GM23338 (cell line): ENCODE results near the gene RNF4. TPM values are rescaled to one million over a fixed set of nuclear protein-coding genes. Genes with fewer than 3 reads are reported as not detected.

Experiments
- ATAC-seq: fragments of 200-7000 bp; cut with Tn5 transposase; 3 replicates; pipeline ENCODE4 v1.9.1; 2020
- DNase-seq: peaks from one replicate; pipeline ENCODE4 v3.0.0-alpha.2; 2015; ENCODE audit warnings: low spot score
- H2AFZ ChIP-seq: fragments of 200-600 bp; sonication (generic); 2 replicates; pipeline ENCODE4 v1.8.0; 2016; ENCODE audit warnings: antibody characterized with exemption, mild to moderate bottlenecking, moderate library complexity
- H3F3A ChIP-seq: fragments of 200-600 bp; sonication (generic); replicated peaks from 2 replicates; pipeline ENCODE4 v1.8.0; 2017; ENCODE audit warnings: antibody characterized with exemption, mixed run types, low read depth
- H3K27ac ChIP-seq: fragments of 200-600 bp; sonication (generic); 2 replicates; pipeline ENCODE4 v1.6.1; 2016; ENCODE audit warnings: low read depth
- H3K27me3 ChIP-seq: fragments of 200-600 bp; sonication (generic); 2 replicates; pipeline ENCODE4 v1.8.0; 2016; ENCODE audit warnings: mild to moderate bottlenecking, mixed run types, moderate library complexity; ENCODE audit not compliant: insufficient read depth
- H3K36me3 ChIP-seq: fragments of 200-600 bp; sonication (generic); 2 replicates; pipeline ENCODE4 v1.8.0; 2016; ENCODE audit warnings: mild to moderate bottlenecking; ENCODE audit not compliant: insufficient read depth
- H3K4me1 ChIP-seq: fragments of 200-600 bp; sonication (generic); 2 replicates; pipeline ENCODE4 v1.8.0; 2016; ENCODE audit warnings: mild to moderate bottlenecking, moderate library complexity; ENCODE audit not compliant: insufficient read depth
- H3K4me2 ChIP-seq: fragments of 200-600 bp; sonication (generic); 2 replicates; pipeline ENCODE4 v1.7.1; 2017; ENCODE audit warnings: mixed run types
- H3K4me3 ChIP-seq: fragments of 200-600 bp; sonication (generic); 2 replicates; pipeline ENCODE4 v1.6.1; 2016; ENCODE audit warnings: mixed run types
- H3K79me2 ChIP-seq: fragments of 200-600 bp; sonication (generic); replicated peaks from 2 replicates; pipeline ENCODE4 v1.8.0; 2017; ENCODE audit warnings: mild to moderate bottlenecking; ENCODE audit not compliant: insufficient read depth
- H3K9me2 ChIP-seq: fragments of 200-600 bp; sonication (generic); 2 replicates; pipeline ENCODE4 v1.8.0; 2017; ENCODE audit not compliant: insufficient read depth
- H4K20me1 ChIP-seq: fragments of 200-600 bp; sonication (generic); replicated peaks from 2 replicates; pipeline ENCODE4 v1.8.0; 2017; ENCODE audit warnings: mild to moderate bottlenecking; ENCODE audit not compliant: insufficient read depth
- H3K27ac Mint-ChIP-seq: 2 replicates; pipeline ENCODE4 v1.8.0; 2020; ENCODE audit warnings: inconsistent platforms, mild to moderate bottlenecking, moderate library complexity, mixed read lengths
- H3K27me3 Mint-ChIP-seq: 3 replicates; pipeline ENCODE4 v1.8.0; 2022; ENCODE audit warnings: low read depth, mild to moderate bottlenecking, moderate library complexity, mixed read lengths, inconsistent platforms; ENCODE audit not compliant: insufficient read depth, poor library complexity
- H3K36me3 Mint-ChIP-seq: 3 replicates; pipeline ENCODE4 v1.8.0; 2021; ENCODE audit warnings: low read depth, mild to moderate bottlenecking, inconsistent platforms, moderate library complexity, mixed read lengths
- H3K4me1 Mint-ChIP-seq: 3 replicates; pipeline ENCODE4 v1.8.0; 2020; ENCODE audit warnings: mild to moderate bottlenecking, inconsistent platforms, mixed read lengths
- H3K4me3 Mint-ChIP-seq: 3 replicates; pipeline ENCODE4 v1.8.0; 2021; ENCODE audit warnings: moderate library complexity, mild to moderate bottlenecking, inconsistent platforms, mixed read lengths
- H3K9me3 Mint-ChIP-seq: 3 replicates; pipeline ENCODE4 v1.8.0; 2020; ENCODE audit warnings: moderate library complexity, mild to moderate bottlenecking, inconsistent platforms, mixed read lengths
- EZH2 ChIP-seq: fragments of 200-600 bp; sonication (generic); IDR thresholded peaks from one replicate; pipeline ENCODE4 v1.8.0; 2017; ENCODE audit warnings: antibody characterized with exemption, mild to moderate bottlenecking, low read depth; ENCODE audit not compliant: unreplicated experiment
- EZH2phosphoT487 ChIP-seq: fragments of 200-600 bp; sonication (generic); IDR thresholded peaks from one replicate; pipeline ENCODE4 v1.8.1; 2018; ENCODE audit warnings: antibody characterized with exemption; ENCODE audit not compliant: unreplicated experiment
- NANOG ChIP-seq: IDR thresholded peaks from 2 replicates; pipeline ENCODE4 v1.6.1; 2016; ENCODE audit warnings: antibody characterized with exemption, borderline replicate concordance
- POLR2AphosphoS5 ChIP-seq: IDR thresholded peaks from 2 replicates; pipeline ENCODE4 v1.6.1; 2016; ENCODE audit warnings: antibody characterized with exemption, low read depth
- STAT1 ChIP-seq: IDR thresholded peaks from one replicate; pipeline ENCODE4 v1.6.1; 2016; ENCODE audit warnings: antibody characterized with exemption; ENCODE audit not compliant: unreplicated experiment
- ZNF114 ChIP-seq: fragments of 250-450 bp; sonication (Bioruptor Pico); IDR thresholded peaks from 2 replicates; pipeline ENCODE4 v1.5.0; 2020; ENCODE audit warnings: mild to moderate bottlenecking, moderate library complexity
- polyA plus RNA-seq: library from polyadenylated mRNA; unstranded; fragments of >200 nt; fragmentation: Nextera tagmentation; extraction: Ambion mirVana; gene quantifications from 2 replicates; pipeline ENCODE4 v1.2.1, GENCODE V29; 2016
- total RNA-seq: library from RNA; depleted of rRNA; stranded (reverse); fragments of >200 nt; shearing (Covaris generic); gene quantifications from 2 replicates; pipeline ENCODE4 v1.2.3, GENCODE V29; 2014
- TF ChIP-seq, protein P1 (sequence below): fragments of 250-450 bp; sonication (Bioruptor Pico); IDR thresholded peaks from 2 replicates; pipeline ENCODE4 v1.5.0; 2020; ENCODE audit warnings: mild to moderate bottlenecking, moderate library complexity
- TF ChIP-seq, protein P2 (sequence below): IDR thresholded peaks from 2 replicates; pipeline ENCODE4 v1.6.1; 2016; ENCODE audit warnings: antibody characterized with exemption

RNF4 gene
- total and polyA plus RNA-seq, 2 experiments from 2014 or later, result 47.7 to 77.2 TPM

DNA sequence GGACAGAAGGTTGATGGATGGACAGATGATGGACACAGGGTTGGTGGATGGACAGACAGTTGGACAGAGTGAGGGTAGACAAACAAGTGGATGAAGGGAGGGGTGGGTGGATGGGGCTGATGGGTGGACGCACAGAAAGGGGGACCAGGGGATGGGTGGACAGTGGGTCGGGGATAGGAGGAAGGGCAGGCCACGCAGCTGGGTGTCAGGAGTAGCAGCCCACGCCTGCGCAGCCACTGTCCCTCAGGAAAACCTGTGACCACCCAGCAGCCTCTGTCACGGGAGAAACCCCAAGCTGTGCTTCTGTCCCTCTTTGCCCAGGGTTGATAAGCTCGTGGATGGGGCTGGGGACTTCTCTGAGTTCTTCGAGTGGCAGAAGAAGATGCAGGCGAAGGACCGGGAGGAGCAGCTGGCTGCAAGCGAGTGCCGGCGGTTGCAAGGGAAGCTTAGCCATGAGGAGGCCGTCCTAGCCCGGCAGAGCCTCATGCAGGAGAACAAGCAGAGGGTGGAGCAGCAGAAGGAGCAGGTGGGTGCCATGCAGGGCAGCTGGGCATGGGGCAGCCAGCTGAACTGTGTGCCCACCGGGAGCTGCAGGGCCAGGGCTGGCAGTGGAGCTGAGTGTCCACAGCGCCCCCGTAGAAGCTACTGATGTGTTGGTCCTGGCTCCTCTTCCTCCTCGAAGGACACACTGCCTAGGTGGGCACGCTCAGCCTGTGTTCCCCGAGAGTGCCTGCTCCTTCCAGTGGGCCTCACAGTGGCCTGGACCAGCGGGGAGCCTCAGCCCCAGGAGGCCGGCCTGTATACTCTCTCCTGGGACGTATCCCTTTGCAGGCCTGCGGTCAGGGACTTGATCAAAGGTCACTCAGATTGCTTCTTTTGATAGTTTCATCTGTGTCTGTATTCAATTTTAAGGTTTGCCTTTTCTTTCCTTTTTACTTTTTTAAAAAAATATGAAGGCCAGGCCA lies 16.8 kb upstream of the RNF4 start (continued):
- TF ChIP-seq, protein P1, sequence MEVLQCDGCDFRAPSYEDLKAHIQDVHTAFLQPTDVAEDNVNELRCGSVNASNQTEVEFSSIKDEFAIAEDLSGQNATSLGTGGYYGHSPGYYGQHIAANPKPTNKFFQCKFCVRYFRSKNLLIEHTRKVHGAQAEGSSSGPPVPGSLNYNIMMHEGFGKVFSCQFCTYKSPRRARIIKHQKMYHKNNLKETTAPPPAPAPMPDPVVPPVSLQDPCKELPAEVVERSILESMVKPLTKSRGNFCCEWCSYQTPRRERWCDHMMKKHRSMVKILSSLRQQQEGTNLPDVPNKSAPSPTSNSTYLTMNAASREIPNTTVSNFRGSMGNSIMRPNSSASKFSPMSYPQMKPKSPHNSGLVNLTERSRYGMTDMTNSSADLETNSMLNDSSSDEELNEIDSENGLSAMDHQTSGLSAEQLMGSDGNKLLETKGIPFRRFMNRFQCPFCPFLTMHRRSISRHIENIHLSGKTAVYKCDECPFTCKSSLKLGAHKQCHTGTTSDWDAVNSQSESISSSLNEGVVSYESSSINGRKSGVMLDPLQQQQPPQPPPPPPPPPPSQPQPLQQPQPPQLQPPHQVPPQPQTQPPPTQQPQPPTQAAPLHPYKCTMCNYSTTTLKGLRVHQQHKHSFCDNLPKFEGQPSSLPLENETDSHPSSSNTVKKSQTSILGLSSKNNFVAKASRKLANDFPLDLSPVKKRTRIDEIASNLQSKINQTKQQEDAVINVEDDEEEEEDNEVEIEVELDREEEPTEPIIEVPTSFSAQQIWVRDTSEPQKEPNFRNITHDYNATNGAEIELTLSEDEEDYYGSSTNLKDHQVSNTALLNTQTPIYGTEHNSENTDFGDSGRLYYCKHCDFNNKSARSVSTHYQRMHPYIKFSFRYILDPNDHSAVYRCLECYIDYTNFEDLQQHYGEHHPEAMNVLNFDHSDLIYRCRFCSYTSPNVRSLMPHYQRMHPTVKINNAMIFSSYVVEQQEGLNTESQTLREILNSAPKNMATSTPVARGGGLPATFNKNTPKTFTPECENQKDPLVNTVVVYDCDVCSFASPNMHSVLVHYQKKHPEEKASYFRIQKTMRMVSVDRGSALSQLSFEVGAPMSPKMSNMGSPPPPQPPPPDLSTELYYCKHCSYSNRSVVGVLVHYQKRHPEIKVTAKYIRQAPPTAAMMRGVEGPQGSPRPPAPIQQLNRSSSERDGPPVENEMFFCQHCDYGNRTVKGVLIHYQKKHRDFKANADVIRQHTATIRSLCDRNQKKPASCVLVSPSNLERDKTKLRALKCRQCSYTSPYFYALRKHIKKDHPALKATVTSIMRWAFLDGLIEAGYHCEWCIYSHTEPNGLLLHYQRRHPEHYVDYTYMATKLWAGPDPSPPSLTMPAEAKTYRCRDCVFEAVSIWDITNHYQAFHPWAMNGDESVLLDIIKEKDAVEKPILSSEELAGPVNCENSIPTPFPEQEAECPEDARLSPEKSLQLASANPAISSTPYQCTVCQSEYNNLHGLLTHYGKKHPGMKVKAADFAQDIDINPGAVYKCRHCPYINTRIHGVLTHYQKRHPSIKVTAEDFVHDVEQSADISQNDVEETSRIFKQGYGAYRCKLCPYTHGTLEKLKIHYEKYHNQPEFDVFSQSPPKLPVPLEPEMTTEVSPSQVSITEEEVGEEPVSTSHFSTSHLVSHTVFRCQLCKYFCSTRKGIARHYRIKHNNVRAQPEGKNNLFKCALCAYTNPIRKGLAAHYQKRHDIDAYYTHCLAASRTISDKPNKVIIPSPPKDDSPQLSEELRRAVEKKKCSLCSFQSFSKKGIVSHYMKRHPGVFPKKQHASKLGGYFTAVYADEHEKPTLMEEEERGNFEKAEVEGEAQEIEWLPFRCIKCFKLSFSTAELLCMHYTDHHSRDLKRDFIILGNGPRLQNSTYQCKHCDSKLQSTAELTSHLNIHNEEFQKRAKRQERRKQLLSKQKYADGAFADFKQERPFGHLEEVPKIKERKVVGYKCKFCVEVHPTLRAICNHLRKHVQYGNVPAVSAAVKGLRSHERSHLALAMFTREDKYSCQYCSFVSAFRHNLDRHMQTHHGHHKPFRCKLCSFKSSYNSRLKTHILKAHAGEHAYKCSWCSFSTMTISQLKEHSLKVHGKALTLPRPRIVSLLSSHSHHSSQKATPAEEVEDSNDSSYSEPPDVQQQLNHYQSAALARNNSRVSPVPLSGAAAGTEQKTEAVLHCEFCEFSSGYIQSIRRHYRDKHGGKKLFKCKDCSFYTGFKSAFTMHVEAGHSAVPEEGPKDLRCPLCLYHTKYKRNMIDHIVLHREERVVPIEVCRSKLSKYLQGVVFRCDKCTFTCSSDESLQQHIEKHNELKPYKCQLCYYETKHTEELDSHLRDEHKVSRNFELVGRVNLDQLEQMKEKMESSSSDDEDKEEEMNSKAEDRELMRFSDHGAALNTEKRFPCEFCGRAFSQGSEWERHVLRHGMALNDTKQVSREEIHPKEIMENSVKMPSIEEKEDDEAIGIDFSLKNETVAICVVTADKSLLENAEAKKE, result no peak
- TF ChIP-seq EZH2phosphoT487 (no peak), POLR2AphosphoS5 (no peak), ZNF114 (CRISPR knock-in tag) (no peak), STAT1 (no peak), EZH2 (no peak)

DNA sequence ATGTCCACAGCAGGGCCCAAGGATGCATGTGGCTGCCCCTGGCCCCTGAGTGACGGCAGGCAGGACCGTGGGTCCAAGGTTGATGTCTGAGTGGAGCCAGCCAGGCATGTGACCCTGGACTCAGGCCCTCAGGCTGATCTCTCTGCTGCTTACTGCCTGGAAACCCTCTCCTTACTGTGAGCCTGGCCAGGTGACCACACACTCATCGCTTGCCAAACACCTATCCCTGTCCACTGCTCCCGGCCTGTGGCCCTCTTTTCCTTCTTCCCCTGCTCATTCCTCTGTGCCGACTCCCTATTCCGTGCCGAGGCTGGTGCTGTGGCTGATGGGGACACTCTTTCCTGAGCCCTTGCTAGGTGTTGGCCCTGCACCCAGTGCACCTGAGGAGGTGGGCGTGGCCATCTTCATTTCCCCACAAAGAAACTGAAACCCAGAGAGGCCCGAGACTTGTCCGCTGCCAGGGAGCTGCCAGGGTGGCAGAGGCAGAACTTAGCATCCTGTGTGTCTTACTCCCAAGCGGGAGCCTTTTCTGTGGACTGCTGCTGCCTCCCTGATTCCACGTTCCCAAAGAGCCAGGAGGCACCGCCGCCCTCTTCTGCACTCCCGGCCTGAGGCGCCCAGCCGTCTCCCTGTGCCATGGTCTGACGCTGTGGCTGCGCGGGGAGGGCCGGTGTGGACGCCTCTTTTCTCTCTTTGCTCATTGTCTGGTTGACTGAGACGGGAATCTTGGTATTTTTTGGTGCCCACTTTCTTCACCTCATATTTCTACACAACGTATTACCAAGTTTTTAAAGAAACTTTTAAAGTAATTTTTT lies 11.2 kb upstream of the RNF4 start:
- Histone ChIP-seq H3K36me3 (no peaks in the 10 kb centered on the region), H3K4me1 (no peaks in the 10 kb centered on the region), H3K9me2 (no peaks in the 10 kb centered on the region), H3K4me2 (no peak overlapping the region), H3K27me3 (peaks cover 16% of the 10 kb centered on the region), H3K4me3 (no peak overlapping the region), H2AFZ (no peak overlapping the region), H3K27ac (no peak overlapping the region), H3F3A (0 out of 2 replicates have a peak, but pooled peaks cover 3% of the 10 kb centered on the region), H3K79me2 (no peaks in the 10 kb centered on the region), H4K20me1 (no peaks in the 10 kb centered on the region)
- Mint-ChIP-seq H3K27me3 (peaks cover 26% of the 10 kb centered on the region), H3K4me3 (no peak overlapping the region), H3K4me1 (peaks cover 6% of the 10 kb centered on the region), H3K9me3 (no peaks in the 10 kb centered on the region), H3K27ac (no peak overlapping the region), H3K36me3 (no peaks in the 10 kb centered on the region; the same call in 2 of the 3 replicates)
- ATAC-seq, result no peak
- DNase-seq, result no peak
- TF ChIP-seq, protein P2, sequence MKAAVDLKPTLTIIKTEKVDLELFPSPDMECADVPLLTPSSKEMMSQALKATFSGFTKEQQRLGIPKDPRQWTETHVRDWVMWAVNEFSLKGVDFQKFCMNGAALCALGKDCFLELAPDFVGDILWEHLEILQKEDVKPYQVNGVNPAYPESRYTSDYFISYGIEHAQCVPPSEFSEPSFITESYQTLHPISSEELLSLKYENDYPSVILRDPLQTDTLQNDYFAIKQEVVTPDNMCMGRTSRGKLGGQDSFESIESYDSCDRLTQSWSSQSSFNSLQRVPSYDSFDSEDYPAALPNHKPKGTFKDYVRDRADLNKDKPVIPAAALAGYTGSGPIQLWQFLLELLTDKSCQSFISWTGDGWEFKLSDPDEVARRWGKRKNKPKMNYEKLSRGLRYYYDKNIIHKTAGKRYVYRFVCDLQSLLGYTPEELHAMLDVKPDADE, result no peak
- TF ChIP-seq NANOG, result no peak
- no peak for TF ChIP-seq EZH2phosphoT487
